HG03442 (cell line): Measurements from ENCODE around the gene TMPRSS3.

Experiments
- ATAC-seq: cut with Tn5 transposase; IDR thresholded peaks from one replicate; pipeline ENCODE4 v1.9.1; 2021; ENCODE audit warnings: mild to moderate bottlenecking, moderate library complexity; ENCODE audit not compliant: unreplicated experiment

The TMPRSS3 gene

GRCh38 chr21:42374864-42375499 lies 20.9 kb downstream of the TMPRSS3 start:
- ATAC-seq: no peak

- no peak for ATAC-seq
Measured at GRCh38 chr21:42374457-42374856, 21.4 kb downstream of the TMPRSS3 start.

- no peak for ATAC-seq
Measured at GRCh38 chr21:42373908-42374455, 21.9 kb downstream of the TMPRSS3 start.

GRCh38 chr21:42373196-42373907 lies 22.5 kb downstream of the TMPRSS3 start:
- ATAC-seq: no peak

GRCh38 chr21:42370894-42371654 lies 24.8 kb downstream of the TMPRSS3 start:
- no peak for ATAC-seq

GRCh38 chr21:42369821-42370220 lies 26.0 kb downstream of the TMPRSS3 start:
- ATAC-seq: no peak

- ATAC-seq: no peak
Measured at GRCh38 chr21:42367367-42368165, 28.3 kb downstream of the TMPRSS3 start.

GRCh38 chr21:42366292-42367010 lies 29.4 kb downstream of the TMPRSS3 start, which contains the start of gene TFF1:
TSS of gene TFF1 (minus strand) at chr21:42366535. CDS start at chr21:42366495, 40 bp downstream.
- no peak for ATAC-seq

GRCh38 chr21:42365770-42366169 lies 30.1 kb downstream of the TMPRSS3 start:
- no peak for ATAC-seq

GRCh38 chr21:42364304-42364865 lies 31.5 kb downstream of the TMPRSS3 start:
- no peak for ATAC-seq

GRCh38 chr21:42363312-42363711 lies 32.5 kb downstream of the TMPRSS3 start:
- no peak for ATAC-seq

- no peak for ATAC-seq
Measured at GRCh38 chr21:42362700-42363099, 33.2 kb downstream of the TMPRSS3 start.

GRCh38 chr21:42362198-42362597 lies 33.7 kb downstream of the TMPRSS3 start:
- ATAC-seq: no peak

- ATAC-seq: no peak
Measured at GRCh38 chr21:42361286-42361685, 34.6 kb downstream of the TMPRSS3 start.

GRCh38 chr21:42360317-42360716 lies 35.5 kb downstream of the TMPRSS3 start:
- ATAC-seq: no peak

GRCh38 chr21:42358937-42359336 lies 36.9 kb downstream of the TMPRSS3 start:
- ATAC-seq: no peak

GRCh38 chr21:42358261-42358660 lies 37.6 kb downstream of the TMPRSS3 start:
- ATAC-seq: no peak

- ATAC-seq: no peak
Measured at GRCh38 chr21:42357307-42357706, 38.5 kb downstream of the TMPRSS3 start.

- no peak for ATAC-seq
Measured at GRCh38 chr21:42356650-42357049, 39.2 kb downstream of the TMPRSS3 start.

- ATAC-seq: no peak
Measured at GRCh38 chr21:42356046-42356445, 39.8 kb downstream of the TMPRSS3 start.
